H1 (cell line): ENCODE data around the gene CAMK2G. TPM values are rescaled to one million over a fixed set of nuclear protein-coding genes. Genes with fewer than 3 reads are reported as not detected.

ENCODE experiments used
- CTCF ChIA-PET: fragments of 300-600 bp; sonication (Branson Sonifier 250); formaldehyde crosslinking; loops from one replicate; lab custom pipeline; 2021; ENCODE audit not compliant: partially characterized antibody; lab: Charles Lee
- POLR2A ChIA-PET: fragments of 300-600 bp; sonication (Branson Sonifier 250); formaldehyde crosslinking; loops from one replicate; lab custom pipeline; 2021; ENCODE audit warnings: inconsistent platforms; ENCODE audit not compliant: partially characterized antibody; lab: Charles Lee
- DNase-seq, 2 experiments: peaks; one replicate each; pipeline versions ENCODE4 v3.0.0 to v3.0.0-alpha.2; 2010 to 2022; ENCODE audit warnings: low spot score in 2 of 2, low read depth in 1 of 2, mixed read lengths in 1 of 2
- FAIRE-seq: peaks from 2 replicates; lab custom pipeline; 2011; peaks lifted over from hg19 to GRCh38; lab: Jason Lieb, UNC
- H2AFZ ChIP-seq: 2 replicates; pipeline ENCODE4 v1.8.1; 2012; ENCODE audit warnings: low read length, inconsistent platforms
- H2AK5ac ChIP-seq: 2 replicates; pipeline ENCODE4 v1.6.1; 2013; ENCODE audit warnings: low read depth, low read length
- H2BK120ac ChIP-seq: replicated peaks from 2 replicates; pipeline ENCODE3; 2013; ENCODE audit warnings: low read depth, low read length, inconsistent platforms
- H2BK12ac ChIP-seq: 2 replicates; pipeline ENCODE4 v1.6.1; 2013; ENCODE audit warnings: low read depth, low read length
- H2BK15ac ChIP-seq: 2 replicates; pipeline ENCODE4 v1.6.1; 2013; ENCODE audit warnings: low read length
- H2BK20ac ChIP-seq: 2 replicates; pipeline ENCODE4 v1.6.1; 2013; ENCODE audit warnings: low read length
- H2BK5ac ChIP-seq: 2 replicates; pipeline ENCODE4 v1.6.1; 2013; ENCODE audit warnings: low read depth, low read length
- H3K14ac ChIP-seq: 2 replicates; pipeline ENCODE4 v1.6.1; 2013; ENCODE audit warnings: inconsistent platforms; ENCODE audit not compliant: insufficient read length
- H3K18ac ChIP-seq: 2 replicates; pipeline ENCODE4 v1.6.1; 2013; ENCODE audit warnings: low read length; ENCODE audit errors: extremely low read depth
- H3K23ac ChIP-seq: 2 replicates; pipeline ENCODE4 v1.6.1; 2013; ENCODE audit warnings: inconsistent platforms; ENCODE audit not compliant: insufficient read length
- H3K23me2 ChIP-seq: 2 replicates; pipeline ENCODE4 v1.6.1; 2013; ENCODE audit warnings: low read depth, low read length
- H3K27ac ChIP-seq: 2 replicates; pipeline ENCODE4 v1.6.1; 2011; ENCODE audit warnings: low read depth, low read length, inconsistent platforms
- H3K27me3 ChIP-seq, 4 experiments: replicated peaks in 1 of 4; 1 replicate in 1 of 4; 2 replicates in 3 of 4; pipeline versions ENCODE4 v1.6.1 to v1.8.1; 2011 to 2013; ENCODE audit warnings: low read length in 3 of 4, mild to moderate bottlenecking in 3 of 4, inconsistent platforms in 2 of 4, mixed read lengths in 2 of 4, moderate library complexity in 1 of 4; ENCODE audit not compliant: control insufficient read depth in 3 of 4, insufficient read depth in 3 of 4; ENCODE audit errors: extremely low read depth in 1 of 4
- H3K36me3 ChIP-seq, 4 experiments: 2 replicates each; pipeline versions ENCODE4 v1.6.1 to v1.8.1; 2011 to 2013; ENCODE audit warnings: mild to moderate bottlenecking in 4 of 4, low read length in 3 of 4, moderate library complexity in 2 of 4, control low read depth in 1 of 4, inconsistent platforms in 1 of 4; ENCODE audit not compliant: insufficient read depth in 4 of 4, control insufficient read depth in 2 of 4
- H3K4ac ChIP-seq: replicated peaks from 2 replicates; pipeline ENCODE3; 2013; ENCODE audit warnings: low read length, low read depth, mixed read lengths, inconsistent platforms; ENCODE audit not compliant: insufficient read length
- H3K4me1 ChIP-seq, 4 experiments: replicated peaks in 1 of 4; 1 replicate in 1 of 4; 2 replicates in 3 of 4; pipeline versions ENCODE4 v1.6.1 to v1.8.1; 2011 to 2013; ENCODE audit warnings: low read length in 3 of 4, inconsistent platforms in 2 of 4, mixed read lengths in 1 of 4; ENCODE audit not compliant: insufficient read depth in 4 of 4, control insufficient read depth in 3 of 4
- H3K4me2 ChIP-seq, 2 experiments: 2 replicates each; pipeline versions ENCODE4 v1.6.1 to v1.8.1; 2011 to 2013; ENCODE audit warnings: low read depth in 2 of 2, low read length in 2 of 2, control low read depth in 1 of 2, inconsistent platforms in 1 of 2, mild to moderate bottlenecking in 1 of 2; ENCODE audit not compliant: insufficient read depth in 1 of 2
- H3K4me3 ChIP-seq, 4 experiments: fragments of 200-600, 300-600 bp in 1 of 4; sonication (generic), shearing (Covaris generic), sonication (Bioruptor Twin) in 1 of 4; 2 replicates each; pipeline versions ENCODE4 v1.5.1 to v1.8.1; 2011 to 2016; ENCODE audit warnings: low read length in 4 of 4, low read depth in 3 of 4, control low read depth in 2 of 4, inconsistent platforms in 2 of 4, mild to moderate bottlenecking in 2 of 4, mixed read lengths in 1 of 4, moderate library complexity in 1 of 4; ENCODE audit not compliant: insufficient read depth in 2 of 4; ENCODE audit errors: extremely low read depth in 1 of 4
- H3K56ac ChIP-seq: replicated peaks from 2 replicates; pipeline ENCODE3; 2013; ENCODE audit warnings: low read depth, mild to moderate bottlenecking, mixed read lengths, low read length, inconsistent platforms; ENCODE audit not compliant: insufficient read length
- H3K79me1 ChIP-seq: 2 replicates; pipeline ENCODE4 v1.6.1; 2013; ENCODE audit warnings: low read depth, low read length, control low read depth
- H3K79me2 ChIP-seq, 2 experiments: 2 replicates each; pipeline versions ENCODE4 v1.6.1 to v1.8.1; 2012 to 2013; ENCODE audit warnings: low read length in 2 of 2, mild to moderate bottlenecking in 2 of 2, inconsistent platforms in 1 of 2; ENCODE audit not compliant: insufficient read depth in 2 of 2, control insufficient read depth in 1 of 2
- H3K9ac ChIP-seq, 4 experiments: replicated peaks in 1 of 4; 1 replicate in 1 of 4; 2 replicates in 3 of 4; pipeline versions ENCODE4 v1.6.1 to v1.8.1; 2011 to 2013; ENCODE audit warnings: low read depth in 3 of 4, low read length in 3 of 4, control low read depth in 2 of 4, mild to moderate bottlenecking in 2 of 4, moderate library complexity in 2 of 4, inconsistent platforms in 1 of 4; ENCODE audit errors: extremely low read depth in 1 of 4
- H3K9me3 ChIP-seq, 2 experiments: 2 replicates each; pipeline versions ENCODE4 v1.6.1 to v1.8.1; 2012 to 2013; ENCODE audit warnings: mild to moderate bottlenecking in 2 of 2, moderate library complexity in 2 of 2, control low read depth in 1 of 2, inconsistent platforms in 1 of 2, low read depth in 1 of 2, low read length in 1 of 2, mixed read lengths in 1 of 2; ENCODE audit not compliant: insufficient read depth in 2 of 2
- H4K20me1 ChIP-seq, 2 experiments: replicated peaks in 1 of 2; 2 replicates each; pipeline versions ENCODE3 to v1.8.1; 2011 to 2013; ENCODE audit warnings: inconsistent platforms in 2 of 2, low read length in 2 of 2, mild to moderate bottlenecking in 1 of 2; ENCODE audit not compliant: insufficient read depth in 2 of 2, control insufficient read depth in 1 of 2
- H4K5ac ChIP-seq: 2 replicates; pipeline ENCODE4 v1.6.1; 2013; ENCODE audit warnings: low read length, low read depth, mixed read lengths, inconsistent platforms; ENCODE audit not compliant: insufficient read length
- H4K8ac ChIP-seq: 2 replicates; pipeline ENCODE4 v1.8.0; 2013; ENCODE audit warnings: mild to moderate bottlenecking, moderate library complexity, low read length, inconsistent platforms; ENCODE audit not compliant: insufficient read depth; ENCODE audit errors: extremely low read depth
- H4K91ac ChIP-seq: replicated peaks from 2 replicates; pipeline ENCODE3; 2013; ENCODE audit warnings: low read length, mixed read lengths, inconsistent platforms; ENCODE audit not compliant: insufficient read length
- CREB1 ChIP-seq: IDR thresholded peaks from 2 replicates; pipeline ENCODE4 v1.6.1; 2012; ENCODE audit warnings: inconsistent platforms
- EZH2 ChIP-seq: fragments of 200-600 bp; sonication (generic); IDR thresholded peaks from 2 replicates; pipeline ENCODE4 v1.7.1; 2012; ENCODE audit warnings: low read depth, mild to moderate bottlenecking, moderate library complexity, low read length, inconsistent platforms; ENCODE audit not compliant: severe bottlenecking
- JUND ChIP-seq: IDR thresholded peaks from 2 replicates; pipeline ENCODE4 v1.6.1; 2011; ENCODE audit warnings: mild to moderate bottlenecking, improper control_type of control experiment, low read length
- KDM1A ChIP-seq: fragments of 200-600, 300-600 bp; sonication (generic); IDR thresholded peaks from 2 replicates; pipeline ENCODE4 v1.7.1; 2016; ENCODE audit warnings: mild to moderate bottlenecking, low read length, borderline replicate concordance
- NANOG ChIP-seq: IDR thresholded peaks from 2 replicates; pipeline ENCODE4 v1.6.1; 2011; ENCODE audit warnings: low read length, low read depth, mild to moderate bottlenecking, inconsistent platforms; ENCODE audit not compliant: insufficient read depth, poor library complexity, severe bottlenecking
- SP4 ChIP-seq: IDR thresholded peaks from 2 replicates; pipeline ENCODE4 v1.6.1; 2012; ENCODE audit warnings: low read length, inconsistent platforms
- YY1 ChIP-seq: IDR thresholded peaks from 2 replicates; pipeline ENCODE4 v1.6.1; 2011; ENCODE audit warnings: low read depth, mild to moderate bottlenecking, low read length
- WGBS, 2 experiments: shearing (Covaris generic) in 1 of 2; methylation state at CpG; one replicate each; pipeline versions ENCODE4 v1.1.6 to v1.1.7; 2013 to 2015; ENCODE audit warnings: low lambda C conversion rate in 2 of 2, mixed read lengths in 2 of 2, inconsistent platforms in 1 of 2, low coverage in 1 of 2, missing lambda C conversion rate in 1 of 2; ENCODE audit not compliant: insufficient replicate concordance in 2 of 2, insufficient coverage in 1 of 2, insufficient read length in 1 of 2; ENCODE audit errors: extremely low coverage in 1 of 2, missing lambda C conversion rate in 1 of 2; 5-methylcytosine and 5-hydroxymethylcytosine counted together
- polyA plus RNA-seq, 7 experiments: library from polyadenylated mRNA; depleted of rRNA in 3 of 7; stranded (reverse) in 5 of 7; unstranded in 2 of 7; fragments of >200 nt in 5 of 7; fragments of 200-250 nt in 2 of 7; gene quantifications; 1 replicate in 5 of 7; 2 replicates in 1 of 7; 4 replicates in 1 of 7; pipeline versions ENCODE4 v1.2.1 to v1.2.3, GENCODE V29; 2011 to 2013; ENCODE audit warnings: missing spikeins in 2 of 7, mixed read lengths in 2 of 7
- total RNA-seq: library from RNA; stranded (reverse); fragmentation: NEBNext Ultra II Directional; extraction: Animal tissue kit (Norgen Biotek cat#: 25700); gene quantifications from 2 replicates; pipeline ENCODE4 v1.2.1, GENCODE V29; 2021
- TF ChIP-seq, protein P1 (sequence below): IDR thresholded peaks from 2 replicates; pipeline ENCODE4 v1.6.1; 2012; ENCODE audit warnings: inconsistent platforms

The CAMK2G gene
- total and polyA plus RNA-seq, 2 of the 8 experiments (the other 6 are each of a cell fraction or from before 2014, with no cell fraction given), result 28.9 to 31.7 TPM

DNA sequence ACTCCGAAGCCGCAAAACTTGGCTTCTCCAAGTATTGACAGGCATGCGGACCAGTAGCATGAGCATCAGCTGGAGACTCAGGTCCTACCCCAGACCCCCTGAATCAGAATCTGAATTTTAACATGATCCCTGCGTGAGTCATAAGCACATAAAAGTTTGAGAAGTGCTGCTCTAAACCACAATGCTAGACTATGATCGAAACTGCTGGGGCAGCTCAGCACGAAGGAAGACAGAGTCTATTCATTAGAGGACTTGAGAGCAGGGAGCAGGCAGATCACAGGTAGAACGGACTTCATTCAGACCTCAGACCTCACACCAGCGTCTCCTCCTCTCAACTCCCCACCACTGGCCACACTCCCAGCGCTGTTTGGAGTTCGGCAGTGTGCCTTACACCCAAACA lies 16.9 kb downstream of the CAMK2G start:
- peaks cover 7 to 13% of the 10 kb centered on the region in 2 experiments for H4K20me1 ChIP-seq
- H3K4me2 ChIP-seq, result no peak overlapping the region
- H2BK5ac ChIP-seq, result no peak overlapping the region

More for the DNA sequence above, 16.9 kb downstream of the CAMK2G start:
- no peak overlapping the region for H3K23ac ChIP-seq
- WGBS, 2 experiments, result 82% methylated on average over 10 of the region's 10 CpGs; no CpG with 5 or more reads in 1 of the 2 experiments
- H2BK15ac ChIP-seq, result no peak overlapping the region
- DNase-seq (no peak), FAIRE-seq (no peak)
- ChIA-PET CTCF (interaction anchor here (1.7 to 18.1 kb wide), 5 partner anchors 8 to 21 kb away, joined by 3 to 243 read pairs (median 17); partner anchors contain the start of gene CAMK2G), POLR2A (interaction anchor here (1.5 to 3.3 kb wide), 2 partner anchors 11 to 16 kb away, joined by 3 to 17 read pairs; partner anchors contain the start of gene CAMK2G)
- no peaks in the 10 kb centered on the region for H3K27me3 ChIP-seq
- no peak overlapping the region for H3K14ac ChIP-seq
- peaks cover 0 to 9% (median 3%) of the 10 kb centered on the region in 4 experiments; a peak in 4 of 7 replicates for H3K4me1 ChIP-seq
- no peak overlapping the region; the same call in 1 of the 2 replicates for H3K18ac ChIP-seq
- no peak overlapping the region for H4K8ac ChIP-seq
- no peak overlapping the region for H3K4ac ChIP-seq
- H3K27ac ChIP-seq, result no peak overlapping the region
- no peak overlapping the region for H3K9ac ChIP-seq
- no peak overlapping the region for H2AK5ac ChIP-seq
- no peaks in the 10 kb centered on the region; a peak in 1 of 4 replicates for H3K79me2 ChIP-seq
- H3K4me3 ChIP-seq, result no peak overlapping the region
- no peak overlapping the region for H3K56ac ChIP-seq
- no peak overlapping the region for H2BK120ac ChIP-seq
- H4K91ac ChIP-seq, result no peak overlapping the region
- no peaks in the 10 kb centered on the region; the same call in 1 of the 2 replicates for H3K79me1 ChIP-seq
- no peak overlapping the region for H2AFZ ChIP-seq
- TF ChIP-seq JUND (no peak), SP4 (no peak), NANOG (no peak), YY1 (no peak), KDM1A (no peak), CREB1 (no peak), EZH2 (no peak)
- TF ChIP-seq, protein P1, sequence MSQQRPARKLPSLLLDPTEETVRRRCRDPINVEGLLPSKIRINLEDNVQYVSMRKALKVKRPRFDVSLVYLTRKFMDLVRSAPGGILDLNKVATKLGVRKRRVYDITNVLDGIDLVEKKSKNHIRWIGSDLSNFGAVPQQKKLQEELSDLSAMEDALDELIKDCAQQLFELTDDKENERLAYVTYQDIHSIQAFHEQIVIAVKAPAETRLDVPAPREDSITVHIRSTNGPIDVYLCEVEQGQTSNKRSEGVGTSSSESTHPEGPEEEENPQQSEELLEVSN, result no peak
- H3K36me3 ChIP-seq, result peaks cover 4 to 16% (median 14%) of the 10 kb centered on the region in 4 experiments; a peak in 4 of 8 replicates
- no peaks in the 10 kb centered on the region for H3K23me2 ChIP-seq
- H3K9me3 ChIP-seq, result no peaks in the 10 kb centered on the region
- H4K5ac ChIP-seq, result no peak overlapping the region
- no peak overlapping the region for H2BK12ac ChIP-seq
- H2BK20ac ChIP-seq, result no peak overlapping the region
